Adipose tissue (tissue), 3 donors: Measurements from ENCODE around the gene RREB1. TPM values are rescaled to one million over a fixed set of nuclear protein-coding genes. Genes with fewer than 3 reads are reported as not detected.

ENCODE experiments used
- H3K27ac ChIP-seq: one replicate; pipeline ENCODE4 v1.5.1; 2013; ENCODE audit warnings: low read depth, low read length
- WGBS, 3 donors: extraction: QIAGEN DNeasy Blood & Tissue Kit; methylation state at CpG; one replicate each; pipeline ENCODE4 v1.1.7; 2013; 5-methylcytosine and 5-hydroxymethylcytosine counted together
- polyA plus RNA-seq, 3 donors: library from polyadenylated mRNA; stranded (reverse); fragments of 200-250 nt; gene quantifications; one replicate each; pipeline ENCODE4 v1.2.3, GENCODE V29; 2013
- donor health status: healthy with polysubstance abuse.
- donor health status: Bipolar disorder and iron deficiency.
- donor health status: healthy.

RREB1 gene
- polyA plus RNA-seq, 3 donors, result 6.2 to 14.5 (median 9.6) TPM

DNA sequence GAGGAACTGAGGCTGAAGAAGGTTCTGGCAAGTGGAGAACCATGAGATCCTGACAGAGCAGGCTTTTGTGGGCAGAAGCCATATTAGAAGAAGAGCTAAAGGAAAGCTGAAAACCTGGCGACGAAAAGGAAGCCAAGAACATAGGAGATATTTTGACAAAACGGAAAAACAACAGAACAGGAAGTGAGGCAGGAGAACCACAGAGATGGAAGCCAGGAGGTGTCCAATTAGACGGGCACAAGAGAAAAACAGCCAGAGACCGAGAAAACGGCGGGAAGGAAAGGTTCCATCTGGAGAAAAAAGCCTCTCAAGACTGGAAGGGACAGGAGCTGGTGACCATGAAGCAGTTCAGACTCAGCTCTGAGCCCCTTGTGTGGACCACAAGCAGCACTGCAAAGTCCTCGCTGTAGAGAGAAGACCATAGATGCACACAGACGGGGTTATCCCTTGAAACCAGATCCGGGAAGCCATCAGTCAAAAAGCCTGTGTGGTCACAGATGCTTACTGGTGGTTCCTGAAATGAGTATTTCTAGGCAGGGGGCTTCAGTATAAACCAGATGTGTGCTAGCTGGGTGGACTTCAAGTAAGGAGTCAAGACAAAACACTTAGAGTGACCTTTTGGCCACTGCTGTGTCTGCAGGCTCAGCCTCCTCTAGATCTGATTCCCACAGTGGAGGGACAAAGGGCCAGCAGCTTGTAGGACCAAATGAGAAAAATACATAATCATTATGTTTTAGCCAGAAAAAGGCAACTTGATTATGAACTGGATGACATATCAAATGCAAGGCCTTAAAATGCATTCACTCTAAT lies 174.5 kb downstream of the RREB1 start:
- H3K27ac ChIP-seq, result no peak overlapping the region
- 48 to 72% (median 53%) methylated on average over 10 of the region's 10 CpGs for WGBS, 3 donors

DNA sequence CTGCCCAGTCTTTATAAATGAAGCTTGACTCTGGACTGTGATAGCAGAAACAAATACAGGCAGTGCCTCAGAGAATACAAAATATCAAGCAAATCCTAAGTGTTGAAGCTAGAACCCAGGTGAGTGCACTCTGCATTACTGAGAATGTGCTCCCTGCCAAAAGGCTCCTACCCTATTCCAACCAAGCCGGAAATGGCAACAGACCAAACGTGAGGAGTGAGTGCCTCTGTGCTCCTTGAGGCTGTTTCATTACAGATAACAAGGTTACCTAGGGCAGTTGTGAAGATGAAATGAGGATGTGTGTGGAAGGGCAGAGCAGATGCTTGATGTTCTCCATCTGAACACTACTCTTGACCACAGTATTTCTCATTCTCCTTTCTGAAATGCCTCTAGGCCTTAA lies 175.9 kb downstream of the RREB1 start:
- H3K27ac ChIP-seq, result no peak overlapping the region
- 81 to 90% (median 88%) methylated on average over 2 of the region's 2 CpGs for WGBS, 3 donors

DNA sequence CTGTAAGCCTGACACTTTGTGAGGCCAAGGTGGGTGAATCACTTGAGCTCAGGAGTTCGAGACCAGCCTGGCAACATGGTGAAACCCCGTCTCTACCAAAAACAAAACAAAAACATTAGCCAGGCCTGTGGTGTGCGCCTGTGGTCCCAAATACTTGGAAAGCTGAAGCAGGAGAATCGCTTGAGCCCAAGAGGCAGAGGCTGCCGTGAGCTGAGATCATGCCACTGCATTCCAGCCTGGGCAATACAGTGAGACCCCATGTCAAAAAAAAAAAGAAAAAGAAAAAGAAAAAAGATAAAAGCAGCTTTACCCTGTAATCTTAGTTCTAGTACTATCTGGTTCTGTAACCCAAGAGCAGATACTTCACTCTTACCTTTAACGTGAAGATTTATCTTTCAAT lies 177.7 kb downstream of the RREB1 start:
- H3K27ac ChIP-seq, result no peak overlapping the region
- 91 to 96% (median 94%) methylated on average over 6 of the region's 6 CpGs for WGBS, 3 donors

DNA sequence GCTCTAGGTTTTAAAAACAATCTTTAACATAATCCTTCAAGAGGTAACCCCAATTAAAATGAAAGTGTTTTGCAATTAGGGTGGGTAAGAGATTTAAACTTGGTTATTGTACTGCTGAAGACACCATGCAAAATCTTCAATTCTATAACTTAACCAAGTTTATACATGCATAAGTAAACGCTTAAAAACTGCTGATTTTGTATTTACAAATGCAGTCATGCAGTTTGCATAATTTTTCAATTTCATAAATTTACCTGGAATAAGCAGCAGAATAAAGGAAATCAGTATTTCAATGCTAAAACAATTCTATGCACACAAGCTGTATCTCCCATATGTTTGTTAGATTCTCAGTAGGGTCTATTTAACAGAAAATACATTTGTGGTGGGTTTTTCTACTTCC lies 182.3 kb downstream of the RREB1 start:
- no peak overlapping the region for H3K27ac ChIP-seq
- WGBS, 3 donors, result 80 to 89% (median 85%) methylated on average over 1 of the region's 1 CpG

DNA sequence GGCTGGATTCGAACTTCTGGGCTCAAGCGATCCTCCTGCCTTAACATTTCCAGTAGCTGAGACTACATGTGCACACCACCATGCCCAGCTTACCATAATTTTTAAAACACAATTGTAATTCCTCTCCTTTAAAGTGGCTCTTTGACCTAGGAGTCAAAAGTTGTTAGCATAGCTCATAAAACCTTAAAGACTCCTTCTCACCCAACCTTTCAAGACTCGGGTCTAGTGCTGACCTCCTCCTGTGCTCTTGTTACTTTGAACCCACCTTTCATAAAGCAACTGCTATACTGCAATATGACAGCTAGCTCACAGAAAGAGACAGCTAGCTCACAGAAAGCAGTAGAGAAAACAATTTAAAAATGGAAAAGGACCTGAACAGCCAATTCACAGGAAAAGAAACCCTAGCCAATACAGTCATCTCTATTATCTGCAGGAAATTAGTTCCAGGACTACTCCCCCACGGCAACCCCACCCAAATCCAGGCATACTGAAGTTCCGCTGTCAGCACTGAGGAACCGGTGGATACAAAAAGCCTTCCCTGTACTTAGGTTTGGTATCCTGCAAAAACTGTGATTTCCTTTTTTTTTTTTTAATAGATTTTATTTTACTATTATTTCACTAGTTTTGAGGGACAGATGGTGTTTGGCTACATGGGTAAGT lies 185.0 kb downstream of the RREB1 start:
- 68 to 85% (median 70%) methylated on average over 6 of the region's 6 CpGs for WGBS, 3 donors
- H3K27ac ChIP-seq, result no peak overlapping the region

DNA sequence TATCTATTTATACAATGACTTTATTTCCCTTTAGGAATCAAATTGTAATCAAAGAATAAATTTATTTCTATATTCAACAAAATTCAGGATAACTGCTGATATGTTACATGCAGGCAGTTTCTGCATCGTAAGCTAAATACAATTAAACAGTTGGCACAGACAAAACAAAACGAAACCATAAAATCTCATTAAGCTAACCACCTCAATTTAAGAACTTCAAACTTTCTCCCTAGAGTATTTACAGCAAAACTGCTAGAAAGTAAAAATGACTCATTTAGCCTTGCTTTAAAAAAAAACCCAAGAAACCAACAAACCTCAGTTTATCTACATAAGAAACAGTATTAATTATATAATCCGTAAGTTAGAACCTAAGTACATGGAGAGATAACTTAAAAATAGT lies 188.2 kb downstream of the RREB1 start:
- H3K27ac ChIP-seq, result no peak overlapping the region
- 91 to 95% (median 92%) methylated on average over 3 of the region's 3 CpGs for WGBS, 3 donors

DNA sequence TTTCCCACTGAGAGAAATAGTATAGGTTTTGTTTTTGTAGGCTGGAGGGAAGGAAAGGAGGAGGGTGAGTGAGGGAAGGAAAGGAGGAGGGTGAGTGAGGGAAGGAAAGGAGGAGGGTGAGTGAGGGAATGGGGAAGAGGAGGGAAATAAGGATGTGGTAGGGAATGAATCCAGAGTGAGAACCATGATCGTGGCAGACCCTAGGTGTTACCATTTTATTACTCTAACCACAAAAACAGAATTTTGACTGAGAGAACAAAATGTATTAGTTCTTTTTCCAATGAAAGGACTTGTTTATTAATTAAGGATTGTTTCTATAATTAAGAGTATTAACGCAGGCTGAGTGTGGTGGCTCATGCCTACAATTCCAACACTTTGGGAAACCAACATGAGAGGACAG lies 188.8 kb downstream of the RREB1 start:
- WGBS, 3 donors, result 81 to 95% (median 91%) methylated on average over 2 of the region's 2 CpGs

DNA sequence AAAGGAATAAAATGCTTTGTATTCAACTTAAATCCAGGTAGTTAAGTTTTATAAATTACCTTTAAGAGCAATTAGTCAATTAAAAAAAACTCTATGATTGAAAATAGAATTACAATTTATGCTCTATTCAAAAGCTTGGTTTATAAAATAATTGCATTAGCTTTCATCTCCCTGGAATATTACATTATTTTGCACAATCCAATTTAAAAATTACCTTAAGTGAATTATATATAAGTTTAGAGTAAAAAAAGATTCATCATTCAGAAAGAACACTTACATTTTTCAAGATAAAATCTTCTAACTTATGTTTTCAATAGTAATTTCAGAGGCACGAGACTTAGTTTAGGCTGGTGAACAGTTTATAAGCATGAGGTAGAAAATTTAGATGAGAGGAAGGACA lies 190.4 kb downstream of the RREB1 start:
- 90 to 91% (median 90%) methylated on average over 1 of the region's 1 CpG for WGBS, 3 donors
- H3K27ac ChIP-seq, result no peak overlapping the region

More for the DNA sequence above, 188.8 kb downstream of the RREB1 start:
- no peak overlapping the region for H3K27ac ChIP-seq

DNA sequence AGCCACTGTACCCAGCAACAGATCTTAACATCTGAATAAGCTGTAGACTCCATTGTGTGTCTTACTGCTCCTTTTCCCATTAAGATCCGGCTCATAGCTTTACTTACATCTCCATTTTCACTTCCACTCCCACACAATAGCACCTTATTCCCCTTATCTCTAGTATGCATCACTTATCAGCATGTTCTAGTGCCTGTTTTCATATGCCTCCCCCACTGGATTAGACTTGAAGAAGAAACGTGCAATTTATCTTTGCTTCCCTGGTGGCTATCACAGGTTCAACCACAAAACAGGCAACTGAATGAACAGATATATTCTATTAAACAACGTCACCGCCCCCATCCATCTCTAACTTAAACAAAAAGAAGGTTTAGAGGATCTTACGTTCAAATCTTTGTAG lies 193.2 kb downstream of the RREB1 start:
- 67 to 88% (median 85%) methylated on average over 5 of the region's 5 CpGs for WGBS, 3 donors
- no peak overlapping the region for H3K27ac ChIP-seq

Other genes starting within 250 kb of the RREB1 start
- gene SSR1, start 205.2 kb downstream of the RREB1 start, polyA plus RNA-seq, result 10 to 100 TPM; 23.4 to 47.6 (median 33.2) TPM